GM18499 (cell line): ENCODE results near the gene MSRB2.

ENCODE experiments used
- ATAC-seq: cut with Tn5 transposase; IDR thresholded peaks from one replicate; pipeline ENCODE4 v1.9.1; 2021; ENCODE audit warnings: moderate number of reproducible peaks; ENCODE audit not compliant: insufficient read depth, unreplicated experiment

The MSRB2 gene

GRCh38 chr10:23157239-23157681 is 61.9 kb downstream of the MSRB2 start:
- peak; percentile 50 for ATAC-seq

GRCh38 chr10:23157691-23158369 is 62.5 kb downstream of the MSRB2 start:
- no peak for ATAC-seq

- ATAC-seq = no peak
These were observed 63.0 kb downstream of the MSRB2 start for GRCh38 chr10:23158370-23158769.

GRCh38 chr10:23171232-23171876 is 76.0 kb downstream of the MSRB2 start:
- no peak for ATAC-seq
